Embryonic facial prominence (tissue), 1 donor: ENCODE measurements around the gene FREM2.

ENCODE experiments used
- DNase-seq: peaks from one replicate; pipeline ENCODE4 v3.0.0-alpha.2; 2016; ENCODE audit errors: extremely low spot score

Gene FREM2

GRCh38 chr13:38821770-38822551 is 135.1 kb downstream of the FREM2 start:
- DNase-seq: no peak

- no peak for DNase-seq
Measured at GRCh38 chr13:38824342-38824741, 137.5 kb downstream of the FREM2 start.

GRCh38 chr13:38826182-38826813 is 139.4 kb downstream of the FREM2 start:
- no peak for DNase-seq

- DNase-seq: no peak
Measured at GRCh38 chr13:38830442-38831045, 143.7 kb downstream of the FREM2 start.

- DNase-seq: no peak
Measured at GRCh38 chr13:38844581-38844980, 157.7 kb downstream of the FREM2 start.

- DNase-seq: no peak
Measured at GRCh38 chr13:38848360-38848759, 161.5 kb downstream of the FREM2 start.

- no peak for DNase-seq
Measured at GRCh38 chr13:38849315-38849714, 162.4 kb downstream of the FREM2 start.

- DNase-seq: no peak
Measured at GRCh38 chr13:38850868-38851626, 164.2 kb downstream of the FREM2 start.

GRCh38 chr13:38854226-38854625 is 167.3 kb downstream of the FREM2 start:
- DNase-seq: no peak

- DNase-seq: no peak
Measured at GRCh38 chr13:38856065-38856464, 169.2 kb downstream of the FREM2 start.

GRCh38 chr13:38862443-38862842 is 175.6 kb downstream of the FREM2 start:
- DNase-seq: no peak

- no peak for DNase-seq
Measured at GRCh38 chr13:38863536-38863935, 176.7 kb downstream of the FREM2 start.

- DNase-seq: no peak
Measured at GRCh38 chr13:38866649-38867048, 179.8 kb downstream of the FREM2 start.

GRCh38 chr13:38868399-38868798 is 181.5 kb downstream of the FREM2 start:
- DNase-seq: no peak

- DNase-seq: no peak
Measured at GRCh38 chr13:38868870-38869269, 182.0 kb downstream of the FREM2 start.

- DNase-seq: no peak
Measured at GRCh38 chr13:38871275-38871674, 184.4 kb downstream of the FREM2 start.

GRCh38 chr13:38872693-38873092 is 185.8 kb downstream of the FREM2 start:
- no peak for DNase-seq

- DNase-seq: no peak
Measured at GRCh38 chr13:38875186-38875875, 188.5 kb downstream of the FREM2 start.

- no peak for DNase-seq
Measured at GRCh38 chr13:38879278-38879677, 192.4 kb downstream of the FREM2 start.

- DNase-seq: no peak
Measured at GRCh38 chr13:38879786-38880185, 192.9 kb downstream of the FREM2 start.

GRCh38 chr13:38880397-38880796 is 193.5 kb downstream of the FREM2 start:
- DNase-seq: no peak

- DNase-seq: no peak
Measured at GRCh38 chr13:38883783-38884182, 196.9 kb downstream of the FREM2 start.
